Upper lobe of right lung (tissue), 1 donor: ENCODE measurements around the gene ALDH3B2. TPM values are rescaled to one million over a fixed set of nuclear protein-coding genes. Genes with fewer than 3 reads are reported as not detected.

Experiments used
- ATAC-seq: fragments of 200-7000 bp; cut with Tn5 transposase; one replicate; pipeline ENCODE4 v1.9.1; 2020; ENCODE audit warnings: mild to moderate bottlenecking, moderate library complexity
- DNase-seq: peaks from one replicate; pipeline ENCODE4 v3.0.0-alpha.2; 2020
- H3K27ac ChIP-seq: fragments of 200-600 bp; one replicate; pipeline ENCODE4 v1.8.0; 2022
- H3K27me3 ChIP-seq: fragments of 200-600 bp; one replicate; pipeline ENCODE4 v1.8.0; 2022; ENCODE audit warnings: mild to moderate bottlenecking
- H3K36me3 ChIP-seq: fragments of 200-600 bp; one replicate; pipeline ENCODE4 v1.8.0; 2022
- H3K4me1 ChIP-seq: fragments of 200-600 bp; one replicate; pipeline ENCODE4 v1.8.0; 2022
- H3K4me3 ChIP-seq: fragments of 200-600 bp; one replicate; pipeline ENCODE4 v1.8.0; 2022; ENCODE audit warnings: mild to moderate bottlenecking
- H3K9me3 ChIP-seq: fragments of 200-600 bp; one replicate; pipeline ENCODE4 v1.8.0; 2022
- intact Hi-C: fragments of 100-400 bp; cut with DNase I; formaldehyde crosslinking; loops from one replicate; pipeline ENCODE4 v1.11.0; 2022
- total RNA-seq: library from RNA; stranded (reverse); fragmentation: NEBNext Ultra II Directional; extraction: Animal tissue kit (Norgen Biotek cat#: 25700); gene quantifications from one replicate; pipeline ENCODE4 v1.2.1, GENCODE V29; 2021
- TF ChIP-seq, protein P1 (sequence below): fragments of 200-600 bp; IDR thresholded peaks from one replicate; pipeline ENCODE4 v1.8.0; 2022; ENCODE audit warnings: antibody characterized with exemption
- donor health status: DM: no; HTN: yes; CAD: no; lungs with severe emphysema.

Gene ALDH3B2
- total RNA-seq, 1 donor from 2014 or later, result 1.3 TPM

DNA sequence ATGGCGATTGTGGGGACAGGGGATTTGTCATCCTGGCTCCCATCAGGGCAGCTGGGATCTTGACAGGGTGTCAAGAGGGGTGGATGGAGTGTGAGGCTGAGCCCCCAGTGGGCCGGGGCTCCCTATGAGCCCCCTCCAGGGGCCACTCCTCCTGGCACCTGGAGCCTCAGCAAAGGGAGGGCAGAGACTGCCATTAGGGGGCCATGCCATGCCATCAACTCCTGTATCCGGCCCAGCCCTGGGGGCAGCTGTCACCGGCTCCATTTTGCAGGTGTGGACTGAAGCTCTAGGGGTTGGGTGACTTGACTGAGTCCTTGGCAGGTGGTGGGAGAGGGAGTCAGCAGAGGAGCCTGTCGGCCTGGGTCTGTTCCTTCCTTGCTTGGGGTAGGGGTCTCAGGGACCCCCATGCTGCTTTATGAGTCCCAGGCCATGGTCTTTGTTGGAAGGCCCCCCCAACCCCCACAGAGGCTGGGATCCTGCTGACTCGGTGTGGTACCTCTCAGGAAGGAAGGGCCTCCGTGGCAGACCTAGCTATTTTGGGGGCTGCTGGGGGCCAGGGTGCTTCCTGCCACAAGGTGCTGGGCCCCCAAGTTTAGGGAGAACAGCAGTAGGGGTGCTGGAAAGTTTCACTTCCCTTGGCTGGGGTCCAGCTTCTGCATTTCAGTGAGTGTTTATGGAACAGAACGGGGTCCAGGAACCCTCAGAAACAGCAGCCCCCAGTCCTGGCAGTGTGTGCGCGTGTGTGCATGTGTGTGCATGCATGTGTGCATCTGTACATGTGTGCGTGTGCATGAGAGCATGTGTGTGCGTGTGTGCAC, 25.4 kb downstream of the ALDH3B2 start:
- H3K9me3 ChIP-seq, result no peaks in the 10 kb centered on the region
- H3K4me3 ChIP-seq, result no peak overlapping the region
- ATAC-seq (no peak), DNase-seq (no peak)
- intact Hi-C loops, result no loop called here
- H3K27ac ChIP-seq, result no peak overlapping the region
- TF ChIP-seq, protein P1, sequence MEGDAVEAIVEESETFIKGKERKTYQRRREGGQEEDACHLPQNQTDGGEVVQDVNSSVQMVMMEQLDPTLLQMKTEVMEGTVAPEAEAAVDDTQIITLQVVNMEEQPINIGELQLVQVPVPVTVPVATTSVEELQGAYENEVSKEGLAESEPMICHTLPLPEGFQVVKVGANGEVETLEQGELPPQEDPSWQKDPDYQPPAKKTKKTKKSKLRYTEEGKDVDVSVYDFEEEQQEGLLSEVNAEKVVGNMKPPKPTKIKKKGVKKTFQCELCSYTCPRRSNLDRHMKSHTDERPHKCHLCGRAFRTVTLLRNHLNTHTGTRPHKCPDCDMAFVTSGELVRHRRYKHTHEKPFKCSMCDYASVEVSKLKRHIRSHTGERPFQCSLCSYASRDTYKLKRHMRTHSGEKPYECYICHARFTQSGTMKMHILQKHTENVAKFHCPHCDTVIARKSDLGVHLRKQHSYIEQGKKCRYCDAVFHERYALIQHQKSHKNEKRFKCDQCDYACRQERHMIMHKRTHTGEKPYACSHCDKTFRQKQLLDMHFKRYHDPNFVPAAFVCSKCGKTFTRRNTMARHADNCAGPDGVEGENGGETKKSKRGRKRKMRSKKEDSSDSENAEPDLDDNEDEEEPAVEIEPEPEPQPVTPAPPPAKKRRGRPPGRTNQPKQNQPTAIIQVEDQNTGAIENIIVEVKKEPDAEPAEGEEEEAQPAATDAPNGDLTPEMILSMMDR, result no peak
- peaks cover 4% of the 10 kb centered on the region for H3K27me3 ChIP-seq
- no peaks in the 10 kb centered on the region for H3K36me3 ChIP-seq
- H3K4me1 ChIP-seq, result no peaks in the 10 kb centered on the region

DNA sequence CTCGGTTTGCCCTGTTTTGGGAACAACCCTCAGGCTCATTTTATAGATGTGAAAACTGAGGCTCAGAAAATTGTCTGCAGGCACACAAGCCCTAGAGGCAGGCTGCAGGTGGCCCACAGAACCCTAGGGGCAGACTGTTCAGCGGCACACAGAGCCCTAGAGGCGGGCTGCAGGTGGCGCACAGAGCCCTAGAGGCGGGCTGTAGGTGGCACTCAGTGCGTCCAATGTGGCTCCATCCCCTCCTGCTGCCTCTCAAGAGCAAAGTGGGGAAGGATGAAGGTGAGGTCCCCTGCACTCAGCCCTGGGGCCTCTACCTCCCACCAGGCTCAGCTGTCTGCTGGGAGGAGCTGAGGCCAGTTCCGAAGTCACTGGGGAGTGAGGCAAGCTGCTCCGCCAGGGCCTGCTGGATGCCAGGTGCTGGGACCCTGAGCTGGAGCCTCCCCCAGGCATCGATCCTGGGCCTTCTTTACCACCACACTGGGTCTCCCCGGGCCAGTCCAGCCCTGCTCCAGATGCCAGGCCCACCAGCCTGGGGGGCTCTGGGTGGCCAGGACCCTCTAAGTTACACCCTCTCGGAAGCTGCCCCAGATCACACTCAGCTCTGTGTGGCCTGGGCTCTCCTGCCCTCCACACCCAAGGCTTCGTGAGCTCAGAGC, 26.2 kb downstream of the ALDH3B2 start:
- DNase-seq, result peak; percentile 59
- Histone ChIP-seq H3K27ac (no peak overlapping the region), H3K36me3 (no peaks in the 10 kb centered on the region), H3K4me3 (no peak overlapping the region), H3K27me3 (peaks cover 4% of the 10 kb centered on the region), H3K4me1 (no peaks in the 10 kb centered on the region), H3K9me3 (no peaks in the 10 kb centered on the region)
- peak; percentile 45 for ATAC-seq
- intact Hi-C loops, result no loop called here
- TF ChIP-seq, protein P1, result no peak

DNA sequence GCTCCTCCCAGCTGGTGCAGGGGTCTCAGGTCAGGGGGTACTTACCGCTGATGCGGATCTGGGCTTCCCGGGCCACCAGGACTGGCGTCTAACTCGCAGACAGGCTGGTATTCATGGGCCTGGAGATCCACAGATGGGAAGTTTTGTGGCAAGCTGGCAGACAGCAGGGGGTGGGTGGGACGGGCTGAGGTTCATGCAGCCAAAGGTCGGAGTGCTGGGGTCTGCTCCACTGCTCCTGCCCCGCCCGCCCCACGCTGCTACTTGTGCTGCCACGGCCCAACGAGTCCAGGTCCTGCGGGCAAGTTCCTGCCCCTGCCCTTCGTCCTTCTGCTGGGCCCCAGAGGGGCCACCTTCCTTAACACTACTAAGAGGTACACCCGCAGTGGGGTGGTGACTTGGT, 27.0 kb downstream of the ALDH3B2 start:
- Histone ChIP-seq H3K27ac (no peak overlapping the region), H3K27me3 (peaks cover 4% of the 10 kb centered on the region), H3K9me3 (no peaks in the 10 kb centered on the region), H3K4me1 (no peaks in the 10 kb centered on the region), H3K4me3 (no peak overlapping the region), H3K36me3 (no peaks in the 10 kb centered on the region)
- ATAC-seq (no peak), DNase-seq (peak; percentile 37)
- TF ChIP-seq, protein P1, result no peak
- intact Hi-C loops, result no loop called here

DNA sequence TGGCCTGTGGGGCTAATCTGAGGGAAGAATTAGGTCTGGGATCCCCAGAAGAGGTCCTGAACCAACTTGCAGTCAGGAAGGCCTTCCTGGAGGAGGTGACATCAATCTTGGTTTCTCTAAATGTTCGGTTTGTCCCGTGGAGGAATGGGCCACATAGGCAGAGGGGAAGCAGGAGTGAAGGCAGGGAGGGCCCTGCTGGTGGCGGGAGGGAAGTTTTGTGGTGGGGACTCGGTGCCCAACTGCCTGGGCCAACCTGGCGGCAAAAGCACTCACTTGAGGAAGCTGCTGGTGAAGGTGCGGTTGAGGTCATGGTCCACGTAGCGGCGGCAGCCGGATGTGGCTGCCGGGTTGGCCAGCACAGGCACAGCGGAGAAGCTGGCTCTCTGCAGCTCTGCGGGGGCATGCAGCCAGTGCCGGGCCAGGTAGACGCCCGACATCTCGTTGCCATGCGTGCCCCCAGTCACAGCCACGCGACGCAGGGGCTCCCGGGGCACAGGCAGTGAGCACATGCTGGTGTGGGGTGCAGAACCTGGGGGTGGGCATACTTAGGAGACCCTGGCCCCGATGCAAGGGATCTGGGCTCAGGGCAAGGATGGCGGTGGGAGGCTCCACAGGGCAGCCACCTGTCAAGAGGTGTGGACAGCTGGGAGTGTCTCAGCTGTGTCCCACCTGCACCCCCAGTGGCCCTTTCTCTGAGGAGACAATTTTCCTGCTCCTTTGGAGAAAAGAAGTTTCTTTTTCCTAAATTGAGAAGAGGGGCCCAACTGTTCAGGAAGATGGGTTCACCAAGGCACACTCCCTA, 27.7 kb downstream of the ALDH3B2 start:
- Histone ChIP-seq H3K9me3 (no peaks in the 10 kb centered on the region), H3K4me3 (no peak overlapping the region), H3K4me1 (no peaks in the 10 kb centered on the region), H3K27me3 (peaks cover 4% of the 10 kb centered on the region), H3K27ac (no peak overlapping the region), H3K36me3 (no peaks in the 10 kb centered on the region)
- ATAC-seq, result no peak
- TF ChIP-seq, protein P1, result no peak
- intact Hi-C loops, result no loop called here
- no peak for DNase-seq

DNA sequence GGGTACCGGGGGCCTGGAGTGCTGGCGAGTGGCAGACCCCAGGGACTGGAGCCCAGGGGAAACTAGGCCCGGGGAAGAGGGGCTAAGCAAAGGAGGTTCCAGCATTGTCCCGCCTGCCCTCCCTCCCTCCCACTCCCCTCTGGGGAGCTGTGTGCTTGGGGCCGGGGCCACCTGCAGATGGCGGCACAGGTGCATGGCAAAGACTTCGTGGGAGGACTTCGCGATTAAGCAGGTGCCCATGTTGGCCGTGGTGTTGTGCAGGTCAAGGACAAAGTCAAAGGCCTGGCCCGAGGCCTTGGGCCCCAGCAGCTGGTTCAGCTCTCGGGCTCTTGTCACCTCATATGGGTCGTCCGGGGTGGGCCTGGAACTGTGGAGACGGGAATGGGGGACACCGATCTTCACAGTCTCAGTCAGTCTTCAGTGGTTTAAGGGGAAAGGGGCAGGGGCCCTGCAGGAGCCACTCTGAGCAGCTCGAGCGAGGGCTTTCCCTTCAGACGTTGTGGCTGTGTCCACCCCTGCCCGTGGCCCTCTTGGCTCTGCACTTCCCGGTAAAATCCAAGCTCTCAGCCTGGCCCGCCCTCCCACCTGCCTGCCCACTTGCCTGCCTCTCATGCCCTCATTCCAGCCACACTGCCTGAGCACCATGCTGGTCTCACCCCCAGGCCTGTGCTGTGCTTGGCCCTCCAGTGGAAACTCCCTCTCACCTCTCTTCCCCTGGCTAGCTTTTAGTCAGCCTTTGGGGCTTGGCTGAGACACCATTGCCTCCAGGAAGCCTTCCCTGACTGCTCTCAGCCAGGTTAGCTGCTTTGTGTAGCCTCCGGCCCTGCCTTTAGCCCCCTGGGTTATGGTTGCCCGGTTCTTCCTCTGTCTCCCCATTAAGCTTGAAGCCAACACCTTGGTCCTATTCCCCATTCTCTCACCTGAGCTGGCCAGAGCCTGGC, 28.6 kb downstream of the ALDH3B2 start:
- H3K27ac ChIP-seq, result no peak overlapping the region
- no peak for ATAC-seq
- H3K36me3 ChIP-seq, result no peaks in the 10 kb centered on the region
- intact Hi-C loops, result no loop called here
- DNase-seq, result no peak
- H3K27me3 ChIP-seq, result peaks cover 4% of the 10 kb centered on the region
- H3K4me3 ChIP-seq, result no peak overlapping the region
- no peaks in the 10 kb centered on the region for H3K4me1 ChIP-seq
- TF ChIP-seq, protein P1, result no peak
- H3K9me3 ChIP-seq, result no peaks in the 10 kb centered on the region
